ENCODE measurements around the gene SPDYA. TPM values are rescaled to one million over a fixed set of nuclear protein-coding genes. Genes with fewer than 3 reads are reported as not detected.
A peak's percentile ranks its signal among the peaks of the same experiment; 100 is the strongest.

Gene SPDYA
- total RNA-seq, 6 experiments from 2014 or later, result 0.14 to 0.47 (median 0.34) TPM; not detected in 2

- Mint-ChIP-seq H3K36me3 (ENCODE audit: low read depth) (peaks cover 17% of the 10 kb centered on the region), H3K4me3 (peak overlapping the region; percentile 74), H3K4me1 (ENCODE audit: low read depth) (0 out of 2 replicates have a peak, but pooled peaks cover 11% of the 10 kb centered on the region), H3K27ac (peak overlapping the region; percentile 66), H3K9me3 (no peaks in the 10 kb centered on the region), H3K27me3 (ENCODE audit: insufficient read depth) (peaks cover 6% of the 10 kb centered on the region)
- DNase-seq, result no peak
- no peak for TF ChIP-seq CTCF (IDR thresholded peaks at IDR 0.05)
Observed at GRCh38 chr2:28809927-28810326, 707 bp upstream of the SPDYA start.

GRCh38 chr2:28818053-28818452 is 7.4 kb downstream of the SPDYA start:
- Mint-ChIP-seq H3K9me3 (no peaks in the 10 kb centered on the region), H3K4me1 (ENCODE audit: low read depth) (no peaks in the 10 kb centered on the region), H3K4me3 (no peak overlapping the region), H3K36me3 (ENCODE audit: low read depth) (no peaks in the 10 kb centered on the region), H3K27ac (no peak overlapping the region), H3K27me3 (ENCODE audit: insufficient read depth) (peaks cover under 1% of the 10 kb centered on the region; the same call in 1 of the 2 replicates)
- TF ChIP-seq CTCF (IDR thresholded peaks at IDR 0.05), result no peak
- no peak for DNase-seq

- H3K36me3 Mint-ChIP-seq (ENCODE audit: low read depth), result no peaks in the 10 kb centered on the region
Observed at GRCh38 chr2:28821295-28821958, 10.8 kb downstream of the SPDYA start.

GRCh38 chr2:28822036-28822435 is 11.4 kb downstream of the SPDYA start:
- Mint-ChIP-seq H3K27ac (no peak overlapping the region), H3K36me3 (ENCODE audit: low read depth) (no peaks in the 10 kb centered on the region), H3K4me1 (ENCODE audit: low read depth) (no peaks in the 10 kb centered on the region), H3K9me3 (no peaks in the 10 kb centered on the region), H3K4me3 (no peak overlapping the region), H3K27me3 (ENCODE audit: insufficient read depth) (peaks cover 3% of the 10 kb centered on the region; the same call in 1 of the 2 replicates)
- DNase-seq, result no peak
- no peak for TF ChIP-seq CTCF (IDR thresholded peaks at IDR 0.05)

More at GRCh38 chr2:28821295-28821958, 10.8 kb downstream of the SPDYA start:
- Mint-ChIP-seq H3K27ac (no peak overlapping the region), H3K4me3 (no peak overlapping the region), H3K4me1 (ENCODE audit: low read depth) (no peaks in the 10 kb centered on the region), H3K9me3 (no peaks in the 10 kb centered on the region), H3K27me3 (ENCODE audit: insufficient read depth) (peaks cover 2% of the 10 kb centered on the region; the same call in 1 of the 2 replicates)
- peak; percentile 86 for TF ChIP-seq CTCF (IDR thresholded peaks at IDR 0.05)
- peak; percentile 46 for DNase-seq

GRCh38 chr2:28824207-28824606 is 13.6 kb downstream of the SPDYA start:
- DNase-seq, result no peak
- H3K36me3 Mint-ChIP-seq (ENCODE audit: low read depth), result no peaks in the 10 kb centered on the region
- H3K27me3 Mint-ChIP-seq (ENCODE audit: insufficient read depth), result peaks cover 3% of the 10 kb centered on the region; the same call in 1 of the 2 replicates
- no peaks in the 10 kb centered on the region for H3K9me3 Mint-ChIP-seq
- no peak overlapping the region for H3K27ac Mint-ChIP-seq
- no peak overlapping the region for H3K4me3 Mint-ChIP-seq
- H3K4me1 Mint-ChIP-seq (ENCODE audit: low read depth), result peaks cover 8% of the 10 kb centered on the region
- no peak for TF ChIP-seq CTCF (IDR thresholded peaks at IDR 0.05)

Data from HFFc6 (cell line).